Measurements from ENCODE around the gene PARM1.

The PARM1 gene

DNA sequence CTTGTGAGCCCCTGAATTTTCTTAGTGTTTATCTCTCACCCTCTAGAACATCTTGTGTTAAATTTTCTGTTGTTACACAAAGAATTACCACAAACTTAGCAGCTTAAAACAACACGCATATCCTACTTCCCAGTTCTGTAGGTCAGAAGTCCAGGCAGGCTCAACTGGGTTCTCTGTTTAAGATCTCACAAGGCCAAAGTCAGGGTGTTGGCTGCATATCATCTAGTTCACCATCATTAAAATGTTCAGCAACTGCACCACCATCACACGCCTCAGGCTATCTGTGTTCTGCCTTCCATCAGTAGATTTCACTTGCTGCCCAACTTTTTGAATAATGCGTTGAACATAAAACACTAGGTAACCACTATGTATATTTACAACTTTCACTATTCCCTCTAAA lies 130.5 kb downstream of the PARM1 start:
- H3K27me3 ChIP-seq (ENCODE audit: insufficient read depth, poor library complexity, severe bottlenecking), result no peaks in the 10 kb centered on the region
- TF ChIP-seq REST (IDR thresholded peaks at IDR 0.05; ENCODE audit: insufficient replicate concordance, low read depth), result no peak
- no peak for DNase-seq (ENCODE audit: low read depth in 1 of 2, low spot score in 1 of 2)
- no peak overlapping the region for H3K27ac ChIP-seq (replicated peaks)
- H3K4me3 ChIP-seq (replicated peaks; ENCODE audit: insufficient read depth, low read length), result no peak overlapping the region

GRCh38 chr4:75065909-75066308 lies 133.0 kb downstream of the PARM1 start:
- H3K27me3 ChIP-seq (ENCODE audit: insufficient read depth, poor library complexity, severe bottlenecking), result no peaks in the 10 kb centered on the region
- peak overlapping the region; percentile 20 for H3K27ac ChIP-seq (replicated peaks)
- H3K4me3 ChIP-seq (replicated peaks; ENCODE audit: insufficient read depth, low read length), result no peak overlapping the region
- TF ChIP-seq POLR2AphosphoS5 (IDR thresholded peaks at IDR 0.05; ENCODE audit: low read depth), result no peak
- TF ChIP-seq REST (IDR thresholded peaks at IDR 0.05; ENCODE audit: insufficient replicate concordance, low read depth), result no peak
- no peak for DNase-seq (ENCODE audit: low read depth in 1 of 2, low spot score in 1 of 2)

GRCh38 chr4:75069493-75070074 lies 136.7 kb downstream of the PARM1 start:
- Histone ChIP-seq H3K27ac (replicated peaks) (no peak overlapping the region), H3K4me3 (replicated peaks; ENCODE audit: insufficient read depth, low read length) (no peak overlapping the region)
- DNase-seq (ENCODE audit: low read depth in 1 of 2, low spot score in 1 of 2), result no peak

DNA sequence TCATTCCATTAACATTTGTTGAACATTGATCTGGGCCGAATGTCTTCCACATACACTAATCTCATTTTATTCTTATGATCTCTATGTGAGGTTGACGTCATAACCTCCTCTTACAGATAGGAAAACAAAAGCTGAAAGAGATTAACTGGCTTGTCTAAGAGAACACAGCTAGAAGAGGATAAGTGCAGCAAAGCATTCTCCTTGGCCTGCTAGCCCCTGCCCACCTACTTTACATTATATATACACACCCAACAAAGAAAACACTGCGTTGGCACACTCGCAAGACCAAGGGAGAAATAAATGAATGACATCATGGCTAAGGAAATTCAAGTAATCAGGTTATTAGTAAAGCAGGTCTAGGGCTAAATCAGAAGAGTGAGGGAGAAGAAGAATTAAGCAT lies 138.4 kb downstream of the PARM1 start:
- Histone ChIP-seq H3K27ac (replicated peaks) (no peak overlapping the region), H3K27me3 (ENCODE audit: insufficient read depth, poor library complexity, severe bottlenecking) (no peaks in the 10 kb centered on the region), H3K4me3 (replicated peaks; ENCODE audit: insufficient read depth, low read length) (no peak overlapping the region)
- no peak for DNase-seq (ENCODE audit: low read depth in 1 of 2, low spot score in 1 of 2)
- TF ChIP-seq REST (IDR thresholded peaks at IDR 0.05; ENCODE audit: insufficient replicate concordance, low read depth) (no peak), CTCF (IDR thresholded peaks at IDR 0.05; ENCODE audit: insufficient read depth, low read length) (no peak), SPI1 (IDR thresholded peaks at IDR 0.05; ENCODE audit: borderline replicate concordance, low read depth) (no peak), POLR2AphosphoS5 (IDR thresholded peaks at IDR 0.05; ENCODE audit: low read depth) (no peak), GABPA (IDR thresholded peaks at IDR 0.05; ENCODE audit: low read depth) (no peak)

More at GRCh38 chr4:75069493-75070074, 136.7 kb downstream of the PARM1 start:
- H3K27me3 ChIP-seq (ENCODE audit: insufficient read depth, poor library complexity, severe bottlenecking), result no peaks in the 10 kb centered on the region
- TF ChIP-seq REST (IDR thresholded peaks at IDR 0.05; ENCODE audit: insufficient replicate concordance, low read depth), result no peak
